HepG2 (cell line): ENCODE results near the gene CCDC106. TPM values are rescaled to one million over a fixed set of nuclear protein-coding genes. Genes with fewer than 3 reads are reported as not detected.

Experiments
- ATAC-seq: fragments of 200-7000 bp; cut with Tn5 transposase; 3 replicates; pipeline ENCODE4 v1.9.1; 2020; ENCODE audit warnings: mild to moderate bottlenecking, moderate library complexity
- BruUV-seq: library from RNA; stranded (reverse); fragments of 400-500 nt; replicated peaks from 2 replicates; lab custom pipeline; 2021; lab: Mats Ljungman, UMichigan
- CTCF ChIA-PET: fragments of 300-600 bp; formaldehyde crosslinking; extraction: SDS; loops from one replicate; lab custom pipeline; 2021; ENCODE audit warnings: low total read pairs, inconsistent platforms, low intra/inter-chr PET ratio; lab: Yijun Ruan, JAX
- POLR2A ChIA-PET: fragments of 350-600 bp; sonication (Branson Sonifier 250); formaldehyde crosslinking; loops from one replicate; lab custom pipeline; 2020; ENCODE audit warnings: antibody characterized with exemption, inconsistent platforms; lab: Yijun Ruan, JAX
- DNase-seq: peaks from one replicate; pipeline ENCODE4 v3.0.0-alpha.2; 2015; ENCODE audit warnings: low spot score
- FAIRE-seq: peaks from 3 replicates; lab custom pipeline; 2011; peaks lifted over from hg19 to GRCh38; lab: Jason Lieb, UNC
- H2AFZ ChIP-seq: one replicate; pipeline ENCODE4 v1.6.1; 2011; ENCODE audit warnings: low read length, inconsistent platforms
- H3K27ac ChIP-seq: fragments of 300-600 bp; 3 replicates; pipeline ENCODE4 v1.8.0; 2011; ENCODE audit warnings: mixed run types, mild to moderate bottlenecking, mixed read lengths, low read length, inconsistent platforms; ENCODE audit not compliant: insufficient read depth; ENCODE audit errors: extremely low read length
- H3K27me3 ChIP-seq, 2 experiments: fragments of 200-600 bp in 1 of 2; 2 replicates in 1 of 2; 3 replicates in 1 of 2; pipeline versions ENCODE4 v1.6.0 to v1.8.0; 2011; ENCODE audit warnings: low read length in 2 of 2, mild to moderate bottlenecking in 2 of 2, moderate library complexity in 2 of 2, inconsistent platforms in 1 of 2; ENCODE audit not compliant: insufficient read depth in 2 of 2, control insufficient read depth in 1 of 2
- H3K36me3 ChIP-seq, 2 experiments: fragments of 200-600 bp in 1 of 2; replicated peaks in 1 of 2; 2 replicates in 1 of 2; 3 replicates in 1 of 2; pipeline versions ENCODE4 v1.5.1 to v1.8.0; 2011; ENCODE audit warnings: low read length in 2 of 2, inconsistent platforms in 1 of 2; ENCODE audit not compliant: insufficient read depth in 2 of 2, control insufficient read depth in 1 of 2
- H3K4me1 ChIP-seq: 2 replicates; pipeline ENCODE4 v1.5.1; 2012; ENCODE audit warnings: low read length, inconsistent platforms; ENCODE audit not compliant: insufficient read depth
- H3K4me2 ChIP-seq: 2 replicates; pipeline ENCODE4 v1.6.0; 2011; ENCODE audit warnings: low read depth, low read length, inconsistent platforms
- H3K4me3 ChIP-seq, 3 experiments: fragments of 200-600 bp in 1 of 3; sonication (generic), shearing (Covaris generic) in 1 of 3; replicated peaks in 1 of 3; 2 replicates each; pipeline ENCODE4 v1.5.1; 2011 to 2016; ENCODE audit warnings: low read length in 3 of 3, inconsistent platforms in 2 of 3, low read depth in 2 of 3, mild to moderate bottlenecking in 2 of 3, control low read depth in 1 of 3, mixed read lengths in 1 of 3; ENCODE audit not compliant: insufficient read depth in 1 of 3
- H3K79me2 ChIP-seq: one replicate; pipeline ENCODE4 v1.6.1; 2011; ENCODE audit warnings: low read length, inconsistent platforms; ENCODE audit not compliant: insufficient read depth
- H3K9ac ChIP-seq: 2 replicates; pipeline ENCODE4 v1.6.0; 2011; ENCODE audit warnings: mild to moderate bottlenecking, low read depth, low read length, inconsistent platforms; ENCODE audit not compliant: insufficient read depth
- H3K9me3 ChIP-seq: 2 replicates; pipeline ENCODE4 v1.5.1; 2012; ENCODE audit warnings: mild to moderate bottlenecking, low read length
- H4K20me1 ChIP-seq: 2 replicates; pipeline ENCODE4 v1.6.0; 2011; ENCODE audit warnings: inconsistent platforms, mild to moderate bottlenecking, low read length, moderate library complexity; ENCODE audit not compliant: insufficient read depth
- DPF2 ChIP-seq: sonication (generic); formaldehyde crosslinking; IDR thresholded peaks from 2 replicates; pipeline ENCODE4 v1.4.0; 2020; ENCODE audit warnings: mild to moderate bottlenecking, low read depth, missing genetic modification reagents, borderline replicate concordance
- EP300 ChIP-seq, 3 experiments: sonication (generic) in 1 of 3; formaldehyde crosslinking in 1 of 3; IDR thresholded peaks; 2 replicates each; pipeline versions ENCODE4 v1.5.1 to v1.6.1; 2011 to 2020; ENCODE audit warnings: low read depth in 2 of 3, low read length in 2 of 3, borderline replicate concordance in 1 of 3, improper control_type of control experiment in 1 of 3, mild to moderate bottlenecking in 1 of 3, missing genetic modification reagents in 1 of 3, moderate library complexity in 1 of 3
- GTF2F1 ChIP-seq: fragments of 150-350 bp; IDR thresholded peaks from 2 replicates; pipeline ENCODE4 v1.6.1; 2014; ENCODE audit warnings: low read length
- ISL2 ChIP-seq: sonication (generic); formaldehyde crosslinking; IDR thresholded peaks from 2 replicates; pipeline ENCODE4 v1.5.0; 2020; ENCODE audit warnings: missing genetic modification reagents
- KAT8 ChIP-seq: IDR thresholded peaks from 2 replicates; pipeline ENCODE4 v1.6.1; 2016; ENCODE audit warnings: missing genetic modification reagents, missing compliant biosample characterization
- LBX2 ChIP-seq: sonication (generic); formaldehyde crosslinking; IDR thresholded peaks from 2 replicates; pipeline ENCODE4 v1.5.0; 2020; ENCODE audit warnings: missing genetic modification reagents, mild to moderate bottlenecking, borderline replicate concordance
- MYC ChIP-seq: sonication (generic); formaldehyde crosslinking; IDR thresholded peaks from 2 replicates; pipeline ENCODE4 v1.9.0; 2021; ENCODE audit warnings: missing genetic modification reagents, borderline replicate concordance
- NFYB ChIP-seq: sonication (generic); formaldehyde crosslinking; IDR thresholded peaks from 2 replicates; pipeline ENCODE4 v1.4.0; 2020; ENCODE audit warnings: missing genetic modification reagents
- NR3C1 ChIP-seq: sonication (generic); formaldehyde crosslinking; IDR thresholded peaks from 2 replicates; pipeline ENCODE4 v1.4.0; 2020; ENCODE audit warnings: missing genetic modification reagents
- POLR2G ChIP-seq: fragments of 200-400 bp; formaldehyde crosslinking; IDR thresholded peaks from 2 replicates; pipeline ENCODE4 v1.6.1; 2018; ENCODE audit warnings: mild to moderate bottlenecking, low read depth, low read length, moderate library complexity
- ZBTB25 ChIP-seq: IDR thresholded peaks from 2 replicates; pipeline ENCODE4 v1.6.1; 2018; ENCODE audit warnings: missing genetic modification reagents
- ZBTB8A ChIP-seq: sonication (generic); formaldehyde crosslinking; IDR thresholded peaks from 2 replicates; pipeline ENCODE4 v1.4.0; 2020; ENCODE audit warnings: mild to moderate bottlenecking, low read depth, missing genetic modification reagents, borderline replicate concordance
- ZC3H13 ChIP-seq: sonication (generic); formaldehyde crosslinking; IDR thresholded peaks from 2 replicates; pipeline ENCODE4 v1.8.1; 2023; ENCODE audit warnings: mild to moderate bottlenecking, missing genetic modification reagents, moderate library complexity
- ZMAT3 ChIP-seq: sonication (generic); formaldehyde crosslinking; conservative IDR thresholded peaks from 2 replicates; pipeline ENCODE4 v1.7.0; 2021; ENCODE audit warnings: missing genetic modification reagents
- ZNF331 ChIP-seq: sonication (generic); formaldehyde crosslinking; IDR thresholded peaks from 2 replicates; pipeline ENCODE4 v1.4.0; 2020; ENCODE audit warnings: missing genetic modification reagents
- ZNF639 ChIP-seq: conservative IDR thresholded peaks from 2 replicates; pipeline ENCODE4 v1.6.1; 2018; ENCODE audit warnings: missing genetic modification reagents
- ZNF782 ChIP-seq: sonication (generic); formaldehyde crosslinking; IDR thresholded peaks from 2 replicates; pipeline ENCODE4 v1.4.0; 2020; ENCODE audit warnings: missing genetic modification reagents, mild to moderate bottlenecking, borderline replicate concordance
- WGBS: methylation state at CpG from one replicate; pipeline ENCODE4 v1.1.6; 2017; ENCODE audit warnings: low lambda C conversion rate; 5-methylcytosine and 5-hydroxymethylcytosine counted together
- in situ Hi-C: cut with HindIII; loops from 2 replicates; pipeline ENCODE4 v1.10.0; 2017; ENCODE audit warnings: low pct_unique_long_range_greater_than_20kb; ENCODE audit not compliant: extremely low pct_ligation_motif_present
- intact Hi-C: fragments of 100-400 bp; cut with micrococcal nuclease; formaldehyde crosslinking; loops from one replicate; pipeline ENCODE4 v1.10.0; 2022; ENCODE audit not compliant: unreplicated experiment
- polyA plus RNA-seq, 8 experiments: library from polyadenylated mRNA; depleted of rRNA in 3 of 8; stranded (reverse) in 7 of 8; unstranded in 1 of 8; fragments of >200 nt; fragmentation: Illumina TruSeq in 4 of 8; extraction: Trizol in 4 of 8; gene quantifications; 2 replicates each; pipeline versions ENCODE4 v1.2.1 to v1.2.3, GENCODE V29; 2011 to 2016; ENCODE audit warnings: low read depth in 4 of 8, missing spikeins in 1 of 8, mixed read lengths in 1 of 8; ENCODE audit not compliant: insufficient read depth in 1 of 8
- total RNA-seq, 5 experiments: library from RNA; depleted of rRNA; stranded (reverse); fragments of >200 nt; fragmentation: Illumina TruSeq; extraction: Trizol; gene quantifications; 2 replicates each; pipeline ENCODE4 v1.2.3, GENCODE V29; 2016; ENCODE audit warnings: low read depth in 1 of 5

CCDC106 gene
- total and polyA plus RNA-seq, 2 of the 13 experiments (the other 11 are each of a cell fraction or from before 2014, with no cell fraction given), result 4.7 to 8.8 TPM

GRCh38 chr19:55640577-55641425, 7.2 kb upstream of the CCDC106 start, which contains the start of gene ZNF580:
Gene ZNF580 (plus strand): TSS chr19:55641002. CDS start chr19:55642509, 1,507 bp downstream.
- Histone ChIP-seq H3K9ac (peak within 1 kb of the TSS; percentile 84), H3K36me3 (peaks cover 0 to 10% of the 10 kb centered on the region in 2 experiments; a peak in 2 of 5 replicates), H3K9me3 (no peaks in the 10 kb centered on the region), H3K27ac (peak within 1 kb of the TSS; percentile 79), H2AFZ (no peak within 1 kb of the TSS), H3K4me3 (peak within 1 kb of the TSS; percentile 92 to 96 (median 92)), H4K20me1 (no peaks in the 10 kb centered on the region), H3K4me1 (peaks cover 58% of the 10 kb centered on the region), H3K27me3 (no peaks in the 10 kb centered on the region; a peak in 1 of 5 replicates), H3K79me2 (peaks cover 49% of the 10 kb centered on the region), H3K4me2 (peak within 1 kb of the TSS; percentile 96)
- DNase-seq, result peak; percentile 40
- CTCF ChIA-PET, result no interaction called here
- under 1% methylated on average over 50 of the region's 89 CpGs for WGBS
- FAIRE-seq, result no peak
- peak; percentile 63 for ATAC-seq
- no TSS peak for BruUV-seq
- in situ Hi-C loops (no loop called here), intact Hi-C loops (no loop called here)
- POLR2A ChIA-PET, result interaction anchor here (0.6 to 1.0 kb wide), 3 partner anchors 9 to 42 kb away, joined by 3 to 8 read pairs (median 3); partner anchors contain the start of genes FIZ1 and U2AF2
- TF ChIP-seq DPF2, result no peak
- TF ChIP-seq ZNF331 (CRISPR knock-in tag), result no peak
- 0 out of 2 replicates have a peak, but pooled peaks have one; percentile 28 for TF ChIP-seq ZNF782 (CRISPR knock-in tag)
- TF ChIP-seq ZC3H13 (CRISPR knock-in tag), result 0 out of 2 replicates have a peak, but pooled peaks have one; percentile 55
- peak; percentile 93 for TF ChIP-seq ZNF639 (CRISPR knock-in tag)
- no peak for TF ChIP-seq NR3C1
- TF ChIP-seq ZBTB25 (CRISPR knock-in tag), result peak; percentile 85; the same call in 1 of the 2 replicates
- peak; percentile 10; the same call in 1 of the 2 replicates for TF ChIP-seq LBX2 (CRISPR knock-in tag)
- TF ChIP-seq EP300 (IDR thresholded peaks at IDR 0.05; ENCODE audit: low read depth in 2 of 2, low read length in 2 of 2), result no peak
- peak; percentile 20; the same call in 1 of the 2 replicates for TF ChIP-seq EP300 (CRISPR knock-in tag; IDR thresholded peaks at IDR 0.05; ENCODE audit: borderline replicate concordance)
- TF ChIP-seq ISL2 (CRISPR knock-in tag), result peak; percentile 26; the same call in 1 of the 2 replicates
- peak; percentile 48; the same call in 1 of the 2 replicates for TF ChIP-seq MYC (CRISPR knock-in tag)
- TF ChIP-seq KAT8 (CRISPR knock-in tag), result peak; percentile 54; the same call in 1 of the 2 replicates
- TF ChIP-seq POLR2G, result peak; percentile 54; the same call in 1 of the 2 replicates
- peak; percentile 36 for TF ChIP-seq NFYB (CRISPR knock-in tag)
- TF ChIP-seq ZBTB8A (CRISPR knock-in tag), result no peak
- TF ChIP-seq ZMAT3 (CRISPR knock-in tag), result 0 out of 2 replicates have a peak, but pooled peaks have one; percentile 62
- no peak for TF ChIP-seq GTF2F1
